Thymus (tissue), 11 donors: Measurements from ENCODE around the gene KDM4B. TPM values are rescaled to one million over a fixed set of nuclear protein-coding genes. Genes with fewer than 3 reads are reported as not detected.
"Not testable (repeated sequence)": the region's sequence is repeated elsewhere in the genome, so short reads cannot be mapped to it uniquely, and the experiment has no call there.

Source experiments
- DNase-seq, 9 donors: peaks; one replicate each; pipeline ENCODE4 v3.0.0-alpha.2; 2013; ENCODE audit warnings: low spot score in 9 of 9, low read depth in 6 of 9, missing footprints in 1 of 9
- H3K27ac ChIP-seq, 2 donors: one replicate each; pipeline ENCODE4 v1.5.1; 2013; ENCODE audit warnings: control low read depth in 1 of 2, low read depth in 1 of 2, low read length in 1 of 2, mild to moderate bottlenecking in 1 of 2, moderate library complexity in 1 of 2
- H3K27me3 ChIP-seq, 2 donors: one replicate each; pipeline ENCODE4 v1.5.1; 2013; ENCODE audit warnings: low read length in 1 of 2; ENCODE audit not compliant: control insufficient read depth in 2 of 2, insufficient read depth in 1 of 2
- H3K36me3 ChIP-seq, 2 donors: one replicate each; pipeline ENCODE4 v1.5.1; 2013; ENCODE audit warnings: low read length in 1 of 2, mild to moderate bottlenecking in 1 of 2, moderate library complexity in 1 of 2; ENCODE audit not compliant: control insufficient read depth in 2 of 2, insufficient read depth in 2 of 2
- H3K4me1 ChIP-seq, 2 donors: one replicate each; pipeline ENCODE4 v1.5.1; 2013; ENCODE audit warnings: low read length in 2 of 2; ENCODE audit not compliant: control insufficient read depth in 2 of 2, insufficient read depth in 2 of 2
- H3K4me3 ChIP-seq, 2 donors: one replicate each; pipeline ENCODE4 v1.5.1; 2013; ENCODE audit warnings: low read length in 2 of 2, control low read depth in 1 of 2, mild to moderate bottlenecking in 1 of 2
- H3K9me3 ChIP-seq, 2 donors: one replicate each; pipeline ENCODE4 v1.5.1; 2013; ENCODE audit warnings: low read length in 1 of 2, mild to moderate bottlenecking in 1 of 2; ENCODE audit not compliant: control insufficient read depth in 2 of 2, insufficient read depth in 1 of 2
- WGBS: extraction: QIAGEN DNeasy Blood & Tissue Kit; methylation state at CpG from one replicate; pipeline ENCODE4 v1.1.7; 2013; 5-methylcytosine and 5-hydroxymethylcytosine counted together
- polyA plus RNA-seq: library from polyadenylated mRNA; stranded (reverse); fragments of 200-250 nt; gene quantifications from one replicate; pipeline ENCODE4 v1.2.3, GENCODE V29; 2013
- total RNA-seq: library from RNA; stranded (reverse); fragments of 120-200 nt; gene quantifications from one replicate; pipeline ENCODE4 v1.2.4, GENCODE V29; 2013
- donor health status: healthy.

The KDM4B gene
- total and polyA plus RNA-seq, 2 donors: 8.6 to 24.6 TPM

- H3K4me1 ChIP-seq: no peaks in the 10 kb centered on the region
- no peak overlapping the region for H3K4me3 ChIP-seq
- WGBS: 77% methylated on average over 7 of the region's 7 CpGs
- peaks cover 0 to 2% of the 10 kb centered on the region in 2 donors for H3K27me3 ChIP-seq
- no peak overlapping the region for H3K27ac ChIP-seq
- H3K9me3 ChIP-seq: no peaks in the 10 kb centered on the region
- DNase-seq: no peak
- no peaks in the 10 kb centered on the region for H3K36me3 ChIP-seq
Measured at GRCh38 chr19:5193192-5193591, 224.3 kb downstream of the KDM4B start.

- Histone ChIP-seq H3K27me3 (no peaks in the 10 kb centered on the region), H3K27ac (no peak overlapping the region), H3K9me3 (no peaks in the 10 kb centered on the region), H3K36me3 (no peaks in the 10 kb centered on the region), H3K4me3 (no peak overlapping the region), H3K4me1 (no peaks in the 10 kb centered on the region)
- 98% methylated on average over 4 of the region's 4 CpGs for WGBS
- DNase-seq: no peak
Measured at GRCh38 chr19:5194641-5195040, 225.7 kb downstream of the KDM4B start.

- not testable (repeated sequence) for DNase-seq, H3K4me3 ChIP-seq, H3K27me3 ChIP-seq, H3K27ac ChIP-seq, H3K36me3 ChIP-seq, H3K9me3 ChIP-seq, H3K4me1 ChIP-seq
- 90% methylated on average over 3 of the region's 3 CpGs for WGBS
Measured at GRCh38 chr19:5195587-5195986, 226.7 kb downstream of the KDM4B start.

- 96% methylated on average over 5 of the region's 5 CpGs for WGBS
- no peaks in the 10 kb centered on the region for H3K4me1 ChIP-seq
- DNase-seq: no peak
Measured at GRCh38 chr19:5196832-5197231, 227.9 kb downstream of the KDM4B start.

GRCh38 chr19:5200844-5201243, 231.9 kb downstream of the KDM4B start:
- Histone ChIP-seq H3K9me3 (peaks cover 2 to 9% of the 10 kb centered on the region in 2 donors), H3K4me1 (no peaks in the 10 kb centered on the region), H3K27me3 (no peaks in the 10 kb centered on the region), H3K27ac (no peak overlapping the region), H3K36me3 (no peaks in the 10 kb centered on the region), H3K4me3 (no peak overlapping the region)
- 95% methylated on average over 4 of the region's 4 CpGs for WGBS
- no peak for DNase-seq

More at GRCh38 chr19:5196832-5197231, 227.9 kb downstream of the KDM4B start:
- Histone ChIP-seq H3K4me3 (no peak overlapping the region), H3K36me3 (no peaks in the 10 kb centered on the region), H3K27ac (no peak overlapping the region), H3K9me3 (peaks cover 0 to 3% of the 10 kb centered on the region in 2 donors), H3K27me3 (no peaks in the 10 kb centered on the region)

- no peak for DNase-seq
- H3K9me3 ChIP-seq: peaks cover 2 to 11% of the 10 kb centered on the region in 2 donors
- no peak overlapping the region for H3K27ac ChIP-seq
- no peak overlapping the region for H3K4me3 ChIP-seq
- no peaks in the 10 kb centered on the region for H3K27me3 ChIP-seq
- WGBS: 96% methylated on average over 4 of the region's 4 CpGs
- H3K36me3 ChIP-seq: no peaks in the 10 kb centered on the region
- no peaks in the 10 kb centered on the region for H3K4me1 ChIP-seq
Measured at GRCh38 chr19:5202553-5202952, 233.6 kb downstream of the KDM4B start.

Other genes starting within 250 kb of the KDM4B start
- gene DPP9, start 245.3 kb upstream of the KDM4B start, total RNA-seq: 13.4 TPM
- 37.9 TPM for gene DPP9, start 245.3 kb upstream of the KDM4B start, polyA plus RNA-seq
- 9.1 TPM for gene FEM1A, start 177.4 kb upstream of the KDM4B start, total RNA-seq
- gene FEM1A, start 177.4 kb upstream of the KDM4B start, polyA plus RNA-seq: 5.5 TPM
- gene TICAM1, start 137.4 kb upstream of the KDM4B start, total RNA-seq: 0.66 TPM
- gene TICAM1, start 137.4 kb upstream of the KDM4B start, polyA plus RNA-seq: 4.7 TPM
- gene PLIN3, start 101.4 kb upstream of the KDM4B start, total RNA-seq: 31.0 TPM
- gene PLIN3, start 101.4 kb upstream of the KDM4B start, polyA plus RNA-seq: 45.8 TPM
- gene ARRDC5, start 66.2 kb upstream of the KDM4B start, total RNA-seq: 0.66 TPM
- 3.0 TPM for gene ARRDC5, start 66.2 kb upstream of the KDM4B start, polyA plus RNA-seq
- gene UHRF1, start 59.6 kb upstream of the KDM4B start, total RNA-seq: 71.7 TPM
- 4.3 TPM for gene UHRF1, start 59.6 kb upstream of the KDM4B start, polyA plus RNA-seq